IMR-90 (cell line): Measurements from ENCODE around the gene ATP6V1F. TPM values are rescaled to one million over a fixed set of nuclear protein-coding genes. Genes with fewer than 3 reads are reported as not detected.

ENCODE experiments used
- ATAC-seq: fragments of 200-7000 bp; cut with Tn5 transposase; 2 replicates; pipeline ENCODE4 v1.9.1; 2020; ENCODE audit warnings: low read depth, mild to moderate bottlenecking, moderate library complexity
- BruUV-seq: library from RNA; stranded (reverse); fragments of 400-500 nt; replicated peaks from 2 replicates; lab custom pipeline; 2021; lab: Mats Ljungman, UMichigan
- CTCF ChIA-PET: fragments of 300-600 bp; formaldehyde crosslinking; extraction: SDS; loops from one replicate; lab custom pipeline; 2021; ENCODE audit warnings: antibody characterized with exemption; lab: Yijun Ruan, JAX
- POLR2A ChIA-PET: fragments of 300-600 bp; sonication (Branson Sonifier 250); formaldehyde crosslinking; loops from one replicate; lab custom pipeline; 2022; ENCODE audit warnings: antibody characterized with exemption; ENCODE audit not compliant: unreplicated experiment; lab: Charles Lee
- DNase-seq: peaks from one replicate; pipeline ENCODE4 v3.0.0; 2013
- H2AFZ ChIP-seq: replicated peaks from 2 replicates; pipeline ENCODE3; 2013; ENCODE audit warnings: low read length, mild to moderate bottlenecking; ENCODE audit not compliant: poor library complexity
- H2AK5ac ChIP-seq: 2 replicates; pipeline ENCODE4 v1.6.1; 2013; ENCODE audit warnings: low read depth, low read length, inconsistent platforms
- H2AK9ac ChIP-seq: replicated peaks from 2 replicates; pipeline ENCODE3; 2013; ENCODE audit warnings: mild to moderate bottlenecking, low read depth, low read length, moderate library complexity; ENCODE audit not compliant: poor library complexity
- H2BK120ac ChIP-seq: 2 replicates; pipeline ENCODE4 v1.6.1; 2013; ENCODE audit warnings: low read depth, low read length, inconsistent platforms
- H2BK15ac ChIP-seq: 3 replicates; pipeline ENCODE4 v1.6.1; 2013; ENCODE audit warnings: low read depth, low read length, inconsistent platforms
- H2BK20ac ChIP-seq: 2 replicates; pipeline ENCODE4 v1.6.1; 2013; ENCODE audit warnings: low read depth, mild to moderate bottlenecking, inconsistent platforms, low read length, moderate library complexity
- H2BK5ac ChIP-seq: 2 replicates; pipeline ENCODE4 v1.6.1; 2013; ENCODE audit warnings: mild to moderate bottlenecking, low read depth, low read length, inconsistent platforms; ENCODE audit not compliant: poor library complexity, severe bottlenecking
- H3K14ac ChIP-seq: replicated peaks from 2 replicates; pipeline ENCODE4 v1.6.1; 2013; ENCODE audit warnings: low read depth, low read length, inconsistent platforms
- H3K18ac ChIP-seq: 2 replicates; pipeline ENCODE4 v1.6.1; 2013; ENCODE audit warnings: low read depth, low read length, control low read depth
- H3K23ac ChIP-seq: 2 replicates; pipeline ENCODE4 v1.6.1; 2013; ENCODE audit warnings: low read depth, low read length, inconsistent platforms
- H3K27ac ChIP-seq: 2 replicates; pipeline ENCODE4 v1.5.1; 2013; ENCODE audit warnings: mild to moderate bottlenecking, control low read depth, low read length; ENCODE audit not compliant: insufficient read depth
- H3K27me3 ChIP-seq: 2 replicates; pipeline ENCODE4 v1.6.1; 2013; ENCODE audit warnings: low read length; ENCODE audit not compliant: control insufficient read depth, insufficient read depth
- H3K36me3 ChIP-seq: 2 replicates; pipeline ENCODE4 v1.6.1; 2013; ENCODE audit warnings: low read length, mixed read lengths; ENCODE audit not compliant: control insufficient read depth, insufficient read depth
- H3K4ac ChIP-seq: 2 replicates; pipeline ENCODE4 v1.6.1; 2013; ENCODE audit warnings: low read depth, low read length, inconsistent platforms
- H3K4me1 ChIP-seq: 2 replicates; pipeline ENCODE4 v1.6.1; 2013; ENCODE audit warnings: low read length, mixed read lengths; ENCODE audit not compliant: control insufficient read depth, insufficient read depth
- H3K4me2 ChIP-seq: 2 replicates; pipeline ENCODE4 v1.6.1; 2013; ENCODE audit warnings: low read depth, mild to moderate bottlenecking, control low read depth, low read length, moderate library complexity
- H3K4me3 ChIP-seq: 2 replicates; pipeline ENCODE4 v1.5.1; 2013; ENCODE audit warnings: low read depth, mild to moderate bottlenecking, control low read depth, low read length, moderate library complexity; ENCODE audit not compliant: insufficient read depth
- H3K56ac ChIP-seq: 2 replicates; pipeline ENCODE4 v1.6.1; 2013; ENCODE audit warnings: low read length, inconsistent platforms; ENCODE audit not compliant: insufficient read depth; ENCODE audit errors: extremely low read depth
- H3K79me1 ChIP-seq, 2 experiments: 2 replicates each; pipeline ENCODE4 v1.6.1; 2013; ENCODE audit warnings: low read length in 2 of 2, inconsistent platforms in 1 of 2, low read depth in 1 of 2
- H3K9ac ChIP-seq: 2 replicates; pipeline ENCODE4 v1.6.1; 2013; ENCODE audit warnings: low read depth, low read length, control low read depth
- H3K9me1 ChIP-seq: 2 replicates; pipeline ENCODE4 v1.6.1; 2013; ENCODE audit warnings: low read length, inconsistent platforms; ENCODE audit not compliant: insufficient read depth
- H3K9me3 ChIP-seq: 2 replicates; pipeline ENCODE4 v1.6.1; 2013; ENCODE audit warnings: low read length; ENCODE audit not compliant: control insufficient read depth, insufficient read depth
- H4K20me1 ChIP-seq: 2 replicates; pipeline ENCODE4 v1.6.1; 2013; ENCODE audit warnings: low read length, inconsistent platforms; ENCODE audit not compliant: insufficient read depth
- H4K5ac ChIP-seq: 2 replicates; pipeline ENCODE4 v1.6.1; 2013; ENCODE audit warnings: mild to moderate bottlenecking, low read depth, low read length, control low read depth
- H4K8ac ChIP-seq, 2 experiments: 2 replicates each; pipeline ENCODE4 v1.6.1; 2013; ENCODE audit warnings: low read depth in 2 of 2, low read length in 2 of 2, control low read depth in 1 of 2, inconsistent platforms in 1 of 2
- H4K91ac ChIP-seq: 2 replicates; pipeline ENCODE4 v1.6.1; 2013; ENCODE audit warnings: low read depth, low read length, inconsistent platforms; ENCODE audit not compliant: insufficient read depth
- CEBPB ChIP-seq: IDR thresholded peaks from 2 replicates; pipeline ENCODE4 v1.6.1; 2012; ENCODE audit warnings: low read depth, low read length, improper control_type of control experiment
- CHD1 ChIP-seq: IDR thresholded peaks from 2 replicates; pipeline ENCODE4 v1.6.1; 2012; ENCODE audit warnings: low read depth, low read length, improper control_type of control experiment
- WGBS, 2 experiments: methylation state at CpG; one replicate each; pipeline versions ENCODE4 v1.1.5 to v1.1.7; 2013; ENCODE audit warnings: missing lambda C conversion rate in 2 of 2; ENCODE audit not compliant: insufficient read length in 1 of 2; ENCODE audit errors: extremely low coverage in 2 of 2; 5-methylcytosine and 5-hydroxymethylcytosine counted together
- dilution Hi-C: fragments of 300-500 bp; cut with HindIII; formaldehyde crosslinking; loops from one replicate; pipeline ENCODE4 v1.14.3; 2018; ENCODE audit warnings: low sequenced_read_pairs; ENCODE audit not compliant: unreplicated experiment
- in situ Hi-C: fragments of 300-500 bp; cut with MboI; formaldehyde crosslinking; loops from 3 replicates; pipeline ENCODE4 v1.14.3; 2019; ENCODE audit warnings: low sequenced_read_pairs, inconsistent platforms, mixed read lengths
- intact Hi-C: fragments of 100-400 bp; cut with micrococcal nuclease; formaldehyde crosslinking; loops from 2 replicates; pipeline ENCODE4 v1.10.0; 2022
- polyA plus RNA-seq, 3 experiments: library from polyadenylated mRNA; depleted of rRNA; stranded (reverse); fragments of >200 nt; gene quantifications; 2 replicates each; pipeline ENCODE4 v1.2.3, GENCODE V29; 2012; ENCODE audit warnings: low replicate concordance in 1 of 3
- total RNA-seq: library from RNA; depleted of rRNA; stranded (reverse); fragments of >200 nt; gene quantifications from 2 replicates; pipeline ENCODE4 v1.2.3, GENCODE V29; 2012; rRNA removed

The ATP6V1F gene
- total and polyA plus RNA-seq, 2 of the 4 experiments (the other 2 are of a cell fraction), result 104 to 321 TPM

GRCh38 chr7:128915271-128915819 lies 52.7 kb downstream of the ATP6V1F start:
- no peaks in the 10 kb centered on the region for H3K79me1 ChIP-seq
- no peak overlapping the region for H4K5ac ChIP-seq
- ATAC-seq (no peak; the same call in 1 of the 2 replicates), DNase-seq (no peak)
- H2BK5ac ChIP-seq, result no peak overlapping the region
- CTCF ChIA-PET, result no interaction called here
- 1% methylated on average over 26 of the region's 34 CpGs; no CpG with 5 or more reads in 1 of the 2 experiments for WGBS, 2 experiments
- no peak overlapping the region for H3K4ac ChIP-seq
- no peaks in the 10 kb centered on the region for H3K9me1 ChIP-seq
- no peak overlapping the region for H3K14ac ChIP-seq
- peak overlapping the region; percentile 73 for H3K4me2 ChIP-seq
- H3K4me1 ChIP-seq, result peaks cover 2% of the 10 kb centered on the region; the same call in 1 of the 2 replicates
- intact Hi-C loops, result no loop called here
- H4K91ac ChIP-seq, result no peak overlapping the region
- H2AK5ac ChIP-seq, result no peak overlapping the region
- H4K8ac ChIP-seq, result no peak overlapping the region
- no peak overlapping the region for H3K18ac ChIP-seq
- H2AFZ ChIP-seq, result no peak overlapping the region
- H3K27me3 ChIP-seq, result peaks cover 79% of the 10 kb centered on the region
- H2BK20ac ChIP-seq, result no peak overlapping the region
- no peak overlapping the region for H3K56ac ChIP-seq
- H3K9ac ChIP-seq, result no peak overlapping the region
- no TSS peak for BruUV-seq
- 0 out of 2 replicates have a peak overlapping the region, but pooled peaks have one; percentile 7 for H3K4me3 ChIP-seq
- TF ChIP-seq CEBPB, result peak; percentile 20; the same call in 1 of the 2 replicates
- TF ChIP-seq CHD1, result no peak
- H3K27ac ChIP-seq, result no peak overlapping the region
- 0 out of 2 replicates have a peak, but pooled peaks cover 3% of the 10 kb centered on the region for H4K20me1 ChIP-seq
- in situ Hi-C loops, result no loop called here
- H3K9me3 ChIP-seq, result peaks cover 5% of the 10 kb centered on the region
- POLR2A ChIA-PET, result no interaction called here
- H2BK120ac ChIP-seq, result no peak overlapping the region
- H2BK15ac ChIP-seq, result no peak overlapping the region
- no peak overlapping the region for H3K23ac ChIP-seq
- no peak overlapping the region for H2AK9ac ChIP-seq
- no peaks in the 10 kb centered on the region for H3K36me3 ChIP-seq
- dilution Hi-C loops, result no loop called here

Other genes with a start within 250 kb of the ATP6V1F start
- 0.18 and 0.28 TPM in 2 replicates for gene GARIN1A, start 190.6 kb upstream of the ATP6V1F start, total RNA-seq
- 1.4 and 1.6 TPM in 2 replicates for gene GARIN1A, start 190.6 kb upstream of the ATP6V1F start, polyA plus RNA-seq (2012; rRNA removed)
- gene CALU, start 123.5 kb upstream of the ATP6V1F start, total RNA-seq, result 421 and 914 TPM in 2 replicates
- gene CALU, start 123.5 kb upstream of the ATP6V1F start, polyA plus RNA-seq (2012; rRNA removed), result 426 and 525 TPM in 2 replicates
- gene OPN1SW, start 87.1 kb upstream of the ATP6V1F start, total RNA-seq, result not detected in 2 replicates
- gene OPN1SW, start 87.1 kb upstream of the ATP6V1F start, polyA plus RNA-seq (2012; rRNA removed), result not detected in 2 replicates
- gene CCDC136, start 70.9 kb upstream of the ATP6V1F start, total RNA-seq, result 7.7 and 8.3 TPM in 2 replicates
- gene CCDC136, start 70.9 kb upstream of the ATP6V1F start, polyA plus RNA-seq (2012; rRNA removed), result 15.1 and 18.0 TPM in 2 replicates
- 116 and 139 TPM in 2 replicates for gene FLNC, start 32.5 kb upstream of the ATP6V1F start, total RNA-seq
- 154 and 167 TPM in 2 replicates for gene FLNC, start 32.5 kb upstream of the ATP6V1F start, polyA plus RNA-seq (2012; rRNA removed)
- not detected in 2 replicates for gene KCP, start 47.9 kb downstream of the ATP6V1F start, total RNA-seq
- 0.03 and 0.07 TPM in 2 replicates for gene KCP, start 47.9 kb downstream of the ATP6V1F start, polyA plus RNA-seq (2012; rRNA removed)
- 0.18 TPM in 1 of 2 replicates, not detected in the other for gene IRF5, start 75.1 kb downstream of the ATP6V1F start, total RNA-seq
- 0.14 TPM in 1 of 2 replicates, not detected in the other for gene IRF5, start 75.1 kb downstream of the ATP6V1F start, polyA plus RNA-seq (2012; rRNA removed)
- gene TNPO3, start 192.3 kb downstream of the ATP6V1F start, total RNA-seq, result 77.2 and 78.6 TPM in 2 replicates
- 21.8 and 24.2 TPM in 2 replicates for gene TNPO3, start 192.3 kb downstream of the ATP6V1F start, polyA plus RNA-seq (2012; rRNA removed)